ENCODE results near the gene MARVELD1.
A peak's percentile ranks its signal among the peaks of the same experiment; 100 is the strongest.

- TF ChIP-seq CTCF (IDR thresholded peaks at IDR 0.05), result peak in 1 of 7 experiments; percentile 14
- TF ChIP-seq POLR2A (IDR thresholded peaks at IDR 0.05), result peak; percentile 98 to 99 (median 98)
Measured at GRCh38 chr10:97686962-97687784, 26.4 kb upstream of the MARVELD1 start, which contains the start of gene AVPI1.

Data from body of pancreas (tissue), 4 donors.